Upper lobe of left lung (tissue), 4 donors: ENCODE results near the gene FAM83F.
A peak's percentile ranks its signal among the peaks of the same experiment; 100 is the strongest.

Experiments used
- CTCF ChIP-seq, 6 experiments: fragments of 450-650 bp in 4 of 6; fragments of 200-600 bp in 2 of 6; sonication (generic) in 2 of 6; IDR thresholded peaks; one replicate each; pipeline ENCODE4 v1.5.1; 2016 to 2019; ENCODE audit warnings: antibody characterized with exemption in 6 of 6
- EP300 ChIP-seq, 4 donors: sonication (generic); formaldehyde crosslinking; IDR thresholded peaks; one replicate each; pipeline ENCODE4 v1.5.1; 2017; ENCODE audit warnings: antibody characterized with exemption in 4 of 4, control low read depth in 2 of 4
- POLR2A ChIP-seq, 4 donors: fragments of 450-650 bp; IDR thresholded peaks; one replicate each; pipeline ENCODE4 v1.5.1; 2016 to 2017; ENCODE audit warnings: antibody characterized with exemption in 4 of 4, mild to moderate bottlenecking in 2 of 4
- POLR2AphosphoS5 ChIP-seq, 2 donors: sonication (generic); formaldehyde crosslinking; IDR thresholded peaks; one replicate each; pipeline ENCODE4 v1.5.1; 2017; ENCODE audit warnings: antibody characterized with exemption in 2 of 2

DNA sequence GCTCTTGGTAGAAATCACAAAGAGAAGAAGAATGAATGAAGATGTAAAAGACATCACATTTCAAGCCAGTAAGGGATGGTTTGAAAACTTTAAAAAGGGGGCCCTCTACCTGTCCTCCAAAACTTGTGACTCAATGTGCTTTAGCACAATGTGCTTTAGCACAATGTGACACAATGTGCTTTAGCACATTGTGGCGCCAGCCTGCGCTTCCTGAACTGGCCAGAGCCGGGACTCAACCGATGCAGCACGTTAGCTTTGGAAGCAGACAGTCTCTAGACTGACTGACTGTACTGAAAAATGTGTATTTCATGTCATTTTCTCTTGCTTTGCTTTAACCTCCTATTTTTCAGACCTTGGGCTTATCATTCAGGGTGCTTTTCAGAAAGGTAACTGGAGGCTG is 63.5 kb downstream of the FAM83F start:
- peak in 1 of 6 experiments; percentile 9 for TF ChIP-seq CTCF (IDR thresholded peaks at IDR 0.05)
- no peak for TF ChIP-seq POLR2AphosphoS5 (IDR thresholded peaks at IDR 0.05)
- TF ChIP-seq POLR2A (IDR thresholded peaks at IDR 0.05) = no peak
- no peak for TF ChIP-seq EP300 (IDR thresholded peaks at IDR 0.05)
